MCF 10A (cell line): ENCODE results near the gene GLDN. TPM values are rescaled to one million over a fixed set of nuclear protein-coding genes. Genes with fewer than 3 reads are reported as not detected.
A peak's percentile ranks its signal among the peaks of the same experiment; 100 is the strongest.

Experiments used
- Bru-seq: library from RNA; stranded (reverse); fragments of 400-500 nt; gene quantifications from one replicate; lab custom pipeline; 2021; lab: Mats Ljungman, UMichigan
- BruChase-seq, 2 experiments: library from RNA; stranded (reverse); fragments of 400-500 nt; gene quantifications; one replicate each; lab custom pipeline; 2021; lab: Mats Ljungman, UMichigan
- BruUV-seq: library from RNA; stranded (reverse); fragments of 400-500 nt; replicated peaks from 2 replicates; lab custom pipeline; 2021; lab: Mats Ljungman, UMichigan
- CTCF ChIA-PET: fragments of 300-600 bp; sonication (Branson Sonifier 250); formaldehyde crosslinking; extraction: SDS; loops from one replicate; lab custom pipeline; 2021; ENCODE audit warnings: antibody characterized with exemption, inconsistent platforms; lab: Yijun Ruan, JAX
- POLR2A ChIA-PET: fragments of 300-600, 350-650 bp; sonication (Branson Sonifier 250); formaldehyde crosslinking; extraction: SDS; loops from one replicate; lab custom pipeline; 2020; ENCODE audit warnings: antibody characterized with exemption, inconsistent platforms; lab: Yijun Ruan, JAX
- DNase-seq: peaks from one replicate; pipeline ENCODE4 v3.0.0-alpha.2; 2018; ENCODE audit not compliant: unreplicated experiment
- H3K27ac Mint-ChIP-seq: one replicate; pipeline ENCODE4 v1.8.0; 2022; ENCODE audit warnings: mild to moderate bottlenecking, low read depth, mixed read lengths; ENCODE audit not compliant: unreplicated experiment
- H3K27me3 Mint-ChIP-seq: one replicate; pipeline ENCODE4 v1.8.0; 2022; ENCODE audit warnings: mixed read lengths; ENCODE audit not compliant: insufficient read depth, unreplicated experiment
- H3K36me3 Mint-ChIP-seq: one replicate; pipeline ENCODE4 v1.8.0; 2022; ENCODE audit warnings: mild to moderate bottlenecking, moderate library complexity, mixed read lengths; ENCODE audit not compliant: insufficient read depth, unreplicated experiment
- H3K4me1 Mint-ChIP-seq: one replicate; pipeline ENCODE4 v1.8.0; 2022; ENCODE audit warnings: mixed read lengths; ENCODE audit not compliant: insufficient read depth, unreplicated experiment
- H3K4me3 Mint-ChIP-seq: one replicate; pipeline ENCODE4 v1.8.0; 2022; ENCODE audit warnings: mild to moderate bottlenecking, moderate library complexity, mixed read lengths; ENCODE audit not compliant: unreplicated experiment
- H3K9me3 Mint-ChIP-seq: one replicate; pipeline ENCODE4 v1.8.0; 2022; ENCODE audit warnings: mixed read lengths; ENCODE audit not compliant: unreplicated experiment
- intact Hi-C: fragments of 100-400 bp; cut with micrococcal nuclease; formaldehyde crosslinking; loops from 2 replicates; pipeline ENCODE4 v1.14.1; 2022
- long read RNA-seq: library from polyadenylated mRNA; stranded (forward); transcript quantifications from one replicate; pipeline ENCODE4 v2.0.0, GENCODE V29; 2022
- total RNA-seq: library from RNA; stranded (reverse); gene quantifications from 2 replicates; pipeline ENCODE4 v1.2.3, GENCODE V29; 2022
- TF ChIP-seq, protein P1 (sequence below): fragments of 200-600 bp; IDR thresholded peaks from one replicate; pipeline ENCODE4 v1.8.0; 2022; ENCODE audit warnings: antibody characterized with exemption, mild to moderate bottlenecking; ENCODE audit not compliant: unreplicated experiment

The GLDN gene
- total RNA-seq (not detected in 2 replicates), Bru-seq, nascent RNA (not detected), BruChase-seq, experiment 1, labeled RNA remaining after a 6-hour chase (not detected), BruChase-seq, experiment 2, labeled RNA remaining after a 2-hour chase (percentile 3 among the genes with signal in this experiment)
- long read RNA-seq: 0 reads

DNA sequence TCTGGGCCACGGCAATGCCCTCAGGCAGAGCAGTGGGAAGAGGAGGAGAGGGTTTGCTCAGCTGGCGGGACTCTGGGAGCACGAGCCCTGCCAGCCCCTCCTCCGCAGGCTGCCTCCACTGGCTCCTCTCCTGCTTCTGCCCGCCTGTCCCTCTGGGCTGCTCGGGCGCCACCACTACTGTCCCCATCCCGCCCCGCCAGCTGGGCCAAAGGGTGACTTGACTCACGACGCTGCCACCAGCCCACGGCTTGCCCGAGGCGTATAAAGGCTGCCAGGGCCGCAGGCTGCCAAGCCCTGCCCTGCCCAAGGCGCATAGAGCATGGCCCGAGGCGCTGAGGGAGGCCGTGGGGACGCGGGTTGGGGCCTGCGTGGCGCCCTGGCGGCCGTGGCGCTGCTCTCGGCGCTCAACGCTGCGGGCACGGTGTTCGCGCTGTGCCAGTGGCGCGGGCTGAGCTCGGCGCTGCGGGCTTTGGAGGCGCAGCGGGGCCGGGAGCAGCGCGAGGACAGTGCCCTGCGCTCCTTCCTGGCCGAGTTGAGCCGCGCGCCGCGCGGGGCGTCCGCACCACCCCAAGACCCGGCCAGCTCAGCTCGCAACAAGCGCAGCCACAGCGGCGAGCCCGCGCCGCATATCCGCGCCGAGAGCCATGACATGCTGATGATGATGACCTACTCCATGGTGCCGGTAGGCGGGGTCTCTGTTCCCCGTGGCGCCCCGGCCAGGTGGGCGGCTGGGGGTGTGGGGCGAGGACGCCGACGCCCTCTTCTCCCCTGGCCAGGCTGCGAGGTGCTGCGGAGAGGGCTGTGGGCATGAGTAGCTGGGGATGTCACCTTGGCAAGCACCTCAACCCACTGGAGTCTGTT, at the start of gene GLDN:
TSS of gene GLDN (plus strand) at position 290 of the 861 bp plus-strand sequence. CDS start at position 320, 30 bp downstream.
- no peak within 1 kb of the TSS for H3K4me3 Mint-ChIP-seq
- DNase-seq: no peak
- no peaks in the 10 kb centered on the region for H3K4me1 Mint-ChIP-seq
- no peak within 1 kb of the TSS for H3K27ac Mint-ChIP-seq
- H3K27me3 Mint-ChIP-seq: no peaks in the 10 kb centered on the region
- H3K9me3 Mint-ChIP-seq: no peaks in the 10 kb centered on the region
- POLR2A ChIA-PET: no interaction called here
- H3K36me3 Mint-ChIP-seq: no peaks in the 10 kb centered on the region
- TF ChIP-seq, protein P1, sequence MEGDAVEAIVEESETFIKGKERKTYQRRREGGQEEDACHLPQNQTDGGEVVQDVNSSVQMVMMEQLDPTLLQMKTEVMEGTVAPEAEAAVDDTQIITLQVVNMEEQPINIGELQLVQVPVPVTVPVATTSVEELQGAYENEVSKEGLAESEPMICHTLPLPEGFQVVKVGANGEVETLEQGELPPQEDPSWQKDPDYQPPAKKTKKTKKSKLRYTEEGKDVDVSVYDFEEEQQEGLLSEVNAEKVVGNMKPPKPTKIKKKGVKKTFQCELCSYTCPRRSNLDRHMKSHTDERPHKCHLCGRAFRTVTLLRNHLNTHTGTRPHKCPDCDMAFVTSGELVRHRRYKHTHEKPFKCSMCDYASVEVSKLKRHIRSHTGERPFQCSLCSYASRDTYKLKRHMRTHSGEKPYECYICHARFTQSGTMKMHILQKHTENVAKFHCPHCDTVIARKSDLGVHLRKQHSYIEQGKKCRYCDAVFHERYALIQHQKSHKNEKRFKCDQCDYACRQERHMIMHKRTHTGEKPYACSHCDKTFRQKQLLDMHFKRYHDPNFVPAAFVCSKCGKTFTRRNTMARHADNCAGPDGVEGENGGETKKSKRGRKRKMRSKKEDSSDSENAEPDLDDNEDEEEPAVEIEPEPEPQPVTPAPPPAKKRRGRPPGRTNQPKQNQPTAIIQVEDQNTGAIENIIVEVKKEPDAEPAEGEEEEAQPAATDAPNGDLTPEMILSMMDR: no peak
- CTCF ChIA-PET: no interaction called here
- BruUV-seq: no TSS peak
- intact Hi-C loops: no loop called here

- intact Hi-C loops: no loop called here
- TF ChIP-seq, protein P1: no peak
- no peak overlapping the region for H3K4me3 Mint-ChIP-seq
- no peaks in the 10 kb centered on the region for H3K4me1 Mint-ChIP-seq
- no peaks in the 10 kb centered on the region for H3K36me3 Mint-ChIP-seq
- no peaks in the 10 kb centered on the region for H3K27me3 Mint-ChIP-seq
- no peak for DNase-seq
- no peaks in the 10 kb centered on the region for H3K9me3 Mint-ChIP-seq
- no peak overlapping the region for H3K27ac Mint-ChIP-seq
- BruUV-seq: no TSS peak
- POLR2A ChIA-PET: no interaction called here
- CTCF ChIA-PET: interaction anchor here (0.6 to 1.9 kb wide), 4 partner anchors 15 to 178 kb away, joined by 3 to 10 read pairs (median 4); no protein-coding TSS in a partner anchor
These were observed 42.8 kb upstream of the GLDN start for GRCh38 chr15:51298620-51299019.

DNA sequence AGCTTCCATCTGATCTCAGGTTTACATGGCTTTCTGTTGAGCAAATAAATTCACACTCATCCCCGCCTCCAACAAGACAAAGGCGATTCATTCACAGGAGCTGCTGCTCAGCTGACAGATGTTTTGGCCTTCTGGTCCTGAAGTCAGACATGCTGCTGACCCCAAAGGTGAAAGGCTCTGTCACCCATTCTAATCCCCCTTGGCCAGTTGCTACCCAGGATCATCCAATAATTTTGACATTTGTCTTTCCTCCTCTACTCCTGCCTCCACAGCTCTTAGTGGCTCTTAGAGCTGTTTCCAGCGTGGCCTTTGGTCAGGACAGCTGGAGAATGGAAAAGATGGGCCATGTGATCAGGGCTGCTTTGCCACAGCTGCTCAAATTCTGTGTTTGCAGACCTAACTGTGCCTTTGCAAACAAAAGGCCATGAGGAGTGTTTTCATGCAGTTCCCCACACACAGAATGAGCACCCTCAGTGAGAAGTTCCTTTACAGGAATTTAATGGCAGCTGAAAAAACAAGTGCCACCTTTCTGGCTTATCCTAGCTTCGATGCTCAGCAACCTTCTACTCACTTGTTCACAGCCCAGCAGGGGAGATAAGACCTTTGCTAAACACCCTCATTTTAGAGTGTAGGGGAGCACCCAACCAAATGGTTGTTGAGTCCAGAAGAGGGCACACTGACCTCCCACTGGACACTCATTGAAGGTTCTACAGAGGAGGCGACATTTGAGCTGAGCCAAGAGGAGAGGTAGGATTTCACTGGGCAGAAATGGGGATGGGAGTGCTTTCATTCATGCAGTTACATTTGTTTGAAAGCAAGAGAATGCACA, 42.1 kb upstream of the GLDN start:
- ChIA-PET POLR2A (no interaction called here), CTCF (interaction anchor here (0.6 to 1.9 kb wide), 6 partner anchors 8 to 178 kb away, joined by 3 to 10 read pairs (median 4); no protein-coding TSS in a partner anchor)
- TF ChIP-seq, protein P1: no peak
- no peak for DNase-seq
- BruUV-seq: no TSS peak
- no peaks in the 10 kb centered on the region for H3K36me3 Mint-ChIP-seq
- H3K9me3 Mint-ChIP-seq: no peaks in the 10 kb centered on the region
- H3K27me3 Mint-ChIP-seq: no peaks in the 10 kb centered on the region
- no peak overlapping the region for H3K4me3 Mint-ChIP-seq
- no peak overlapping the region for H3K27ac Mint-ChIP-seq
- intact Hi-C loops: no loop called here
- no peaks in the 10 kb centered on the region for H3K4me1 Mint-ChIP-seq
